ENCODE data around the gene CFAP99.

The CFAP99 gene

GRCh38 chr4:2478229-2478628, 59.5 kb downstream of the CFAP99 start:
- Histone ChIP-seq H3K4me1 (ENCODE audit: insufficient read depth, low read length, poor library complexity, severe bottlenecking) (peaks cover 36% of the 10 kb centered on the region), H4K20me1 (ENCODE audit: insufficient read depth, low read length, poor library complexity, severe bottlenecking) (peaks cover 99% of the 10 kb centered on the region), H3F3A (ENCODE audit: low read depth) (no peaks in the 10 kb centered on the region), H2AFZ (ENCODE audit: low read length) (no peak overlapping the region), H3K9ac (ENCODE audit: low read depth, low read length, poor library complexity, severe bottlenecking) (no peak overlapping the region), H3K9me3 (ENCODE audit: insufficient read depth, low read depth, low read length) (no peaks in the 10 kb centered on the region), H3K79me2 (ENCODE audit: insufficient read depth, low read length) (peaks cover 100% of the 10 kb centered on the region), H3K9me2 (replicated peaks; ENCODE audit: low read depth, low read length) (no peaks in the 10 kb centered on the region), H3K4me3 (ENCODE audit: low read length, poor library complexity, severe bottlenecking) (peak overlapping the region; percentile 41), H3K36me3 (ENCODE audit: insufficient read depth, low read length) (peaks cover 8% of the 10 kb centered on the region; the same call in 1 of the 2 replicates), H3K27me3 (ENCODE audit: insufficient read depth, low read length, poor library complexity, severe bottlenecking) (no peaks in the 10 kb centered on the region), H3K4me2 (ENCODE audit: low read depth, low read length, poor library complexity, severe bottlenecking) (peak overlapping the region; percentile 50)
- no peak for TF ChIP-seq EZH2phosphoT487 (IDR thresholded peaks at IDR 0.05; ENCODE audit: borderline replicate concordance)
- no peak for TF ChIP-seq CTCF (conservative IDR thresholded peaks at IDR 0.05; ENCODE audit: low read length)

DNA sequence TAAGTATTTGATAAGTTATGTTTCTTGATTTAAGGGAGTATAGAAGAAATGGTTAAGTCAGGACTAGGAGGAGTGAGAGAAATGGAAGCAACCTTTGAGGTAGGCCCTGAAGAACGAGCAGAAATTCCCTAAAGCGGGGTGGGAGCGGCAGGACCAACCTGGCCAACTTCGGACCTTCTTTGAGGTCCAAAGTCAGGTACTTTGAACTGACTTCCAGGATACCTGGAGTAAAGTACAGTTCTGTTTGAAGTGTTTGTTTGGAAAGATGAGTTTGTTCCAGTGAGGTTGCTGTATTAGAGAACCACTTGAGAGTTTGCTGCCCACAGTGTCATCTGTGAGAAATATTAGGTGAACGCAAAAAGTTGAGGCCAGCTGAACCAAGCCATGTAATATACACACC, 61.9 kb downstream of the CFAP99 start:
- peak overlapping the region; percentile 50 for H3K4me2 ChIP-seq (ENCODE audit: low read depth, low read length, poor library complexity, severe bottlenecking)
- no peak overlapping the region for H2AFZ ChIP-seq (ENCODE audit: low read length)
- peaks cover 97% of the 10 kb centered on the region for H4K20me1 ChIP-seq (ENCODE audit: insufficient read depth, low read length, poor library complexity, severe bottlenecking)
- peaks cover 100% of the 10 kb centered on the region for H3K79me2 ChIP-seq (ENCODE audit: insufficient read depth, low read length)
- H3K4me3 ChIP-seq (ENCODE audit: low read length, poor library complexity, severe bottlenecking), result peak overlapping the region; percentile 0
- peak overlapping the region; percentile 23 for H3K9ac ChIP-seq (ENCODE audit: low read depth, low read length, poor library complexity, severe bottlenecking)
- no peaks in the 10 kb centered on the region for H3K27me3 ChIP-seq (ENCODE audit: insufficient read depth, low read length, poor library complexity, severe bottlenecking)
- H3K9me3 ChIP-seq (ENCODE audit: insufficient read depth, low read depth, low read length), result no peaks in the 10 kb centered on the region
- peaks cover 13% of the 10 kb centered on the region; the same call in 1 of the 2 replicates for H3K36me3 ChIP-seq (ENCODE audit: insufficient read depth, low read length)
- no peaks in the 10 kb centered on the region for H3F3A ChIP-seq (ENCODE audit: low read depth)
- TF ChIP-seq CTCF (conservative IDR thresholded peaks at IDR 0.05; ENCODE audit: low read length) (no peak), EZH2phosphoT487 (IDR thresholded peaks at IDR 0.05; ENCODE audit: borderline replicate concordance) (no peak)
- H3K4me1 ChIP-seq (ENCODE audit: insufficient read depth, low read length, poor library complexity, severe bottlenecking), result peaks cover 33% of the 10 kb centered on the region
- H3K9me2 ChIP-seq (replicated peaks; ENCODE audit: low read depth, low read length), result no peaks in the 10 kb centered on the region

- no peaks in the 10 kb centered on the region for H3K27me3 ChIP-seq (ENCODE audit: insufficient read depth, low read length, poor library complexity, severe bottlenecking)
- peak overlapping the region; percentile 50 for H3K4me2 ChIP-seq (ENCODE audit: low read depth, low read length, poor library complexity, severe bottlenecking)
- peaks cover 29% of the 10 kb centered on the region for H3K4me1 ChIP-seq (ENCODE audit: insufficient read depth, low read length, poor library complexity, severe bottlenecking)
- TF ChIP-seq EZH2phosphoT487 (IDR thresholded peaks at IDR 0.05; ENCODE audit: borderline replicate concordance) (no peak), CTCF (conservative IDR thresholded peaks at IDR 0.05; ENCODE audit: low read length) (no peak)
- no peak overlapping the region for H3K9ac ChIP-seq (ENCODE audit: low read depth, low read length, poor library complexity, severe bottlenecking)
- H3K36me3 ChIP-seq (ENCODE audit: insufficient read depth, low read length), result peaks cover 13% of the 10 kb centered on the region; the same call in 1 of the 2 replicates
- H3K79me2 ChIP-seq (ENCODE audit: insufficient read depth, low read length), result peaks cover 100% of the 10 kb centered on the region
- no peaks in the 10 kb centered on the region for H3K9me3 ChIP-seq (ENCODE audit: insufficient read depth, low read depth, low read length)
- H2AFZ ChIP-seq (ENCODE audit: low read length), result no peak overlapping the region
- peak overlapping the region; percentile 22 for H3K4me3 ChIP-seq (ENCODE audit: low read length, poor library complexity, severe bottlenecking)
- H3K9me2 ChIP-seq (replicated peaks; ENCODE audit: low read depth, low read length), result no peaks in the 10 kb centered on the region
- peaks cover 97% of the 10 kb centered on the region for H4K20me1 ChIP-seq (ENCODE audit: insufficient read depth, low read length, poor library complexity, severe bottlenecking)
- H3F3A ChIP-seq (ENCODE audit: low read depth), result no peaks in the 10 kb centered on the region
Observed at GRCh38 chr4:2482192-2482591, 63.4 kb downstream of the CFAP99 start.
